GM21360 (cell line): ENCODE measurements around the gene DUS2.

Experiments
- ATAC-seq: cut with Tn5 transposase; IDR thresholded peaks from one replicate; pipeline ENCODE4 v1.9.1; 2021; ENCODE audit warnings: mild to moderate bottlenecking, moderate library complexity; ENCODE audit not compliant: unreplicated experiment

The DUS2 gene

GRCh38 chr16:68040506-68041288 is 17.6 kb downstream of the DUS2 start:
- ATAC-seq, result peak; percentile 64

GRCh38 chr16:68041783-68042182 is 18.7 kb downstream of the DUS2 start:
- no peak for ATAC-seq

- no peak for ATAC-seq
Observed at GRCh38 chr16:68046106-68046505, 23.0 kb downstream of the DUS2 start.

GRCh38 chr16:68047987-68048386 is 24.9 kb downstream of the DUS2 start:
- no peak for ATAC-seq

GRCh38 chr16:68049449-68049848 is 26.4 kb downstream of the DUS2 start:
- no peak for ATAC-seq

- ATAC-seq, result no peak
Observed at GRCh38 chr16:68055395-68055794, 32.3 kb downstream of the DUS2 start.

GRCh38 chr16:68059804-68060203 is 36.7 kb downstream of the DUS2 start:
- ATAC-seq, result no peak

GRCh38 chr16:68061396-68061795 is 38.3 kb downstream of the DUS2 start:
- no peak for ATAC-seq

GRCh38 chr16:68062910-68063393 is 39.9 kb downstream of the DUS2 start:
- ATAC-seq, result no peak

GRCh38 chr16:68064791-68065365 is 41.8 kb downstream of the DUS2 start:
- ATAC-seq, result no peak

- ATAC-seq, result no peak
Observed at GRCh38 chr16:68065716-68066305, 42.7 kb downstream of the DUS2 start.

- ATAC-seq, result no peak
Observed at GRCh38 chr16:68066763-68067162, 43.7 kb downstream of the DUS2 start.

- no peak for ATAC-seq
Observed at GRCh38 chr16:68068926-68069325, 45.8 kb downstream of the DUS2 start.

GRCh38 chr16:68069511-68070248 is 46.6 kb downstream of the DUS2 start:
- no peak for ATAC-seq

- ATAC-seq, result no peak
Observed at GRCh38 chr16:68070249-68070730, 47.2 kb downstream of the DUS2 start.

GRCh38 chr16:68070806-68071517 is 47.9 kb downstream of the DUS2 start:
- ATAC-seq, result no peak

- no peak for ATAC-seq
Observed at GRCh38 chr16:68071518-68071901, 48.4 kb downstream of the DUS2 start.

GRCh38 chr16:68072038-68072695 is 49.1 kb downstream of the DUS2 start:
- no peak for ATAC-seq

GRCh38 chr16:68073902-68074760 is 51.0 kb downstream of the DUS2 start:
- no peak for ATAC-seq
